ENCODE results near the gene COG5. TPM values are rescaled to one million over a fixed set of nuclear protein-coding genes. Genes with fewer than 3 reads are reported as not detected.
"Not testable (repeated sequence)": the region's sequence is repeated elsewhere in the genome, so short reads cannot be mapped to it uniquely, and the experiment has no call there.

Gene COG5
- total and polyA plus RNA-seq, 4 donors: 4.1 to 27.1 (median 8.4) TPM

GRCh38 chr7:107158028-107158427 is 405.7 kb downstream of the COG5 start:
- Histone ChIP-seq H3K4me1 (ENCODE audit: control insufficient read depth in 4 of 4, insufficient read depth in 4 of 4, low read length in 3 of 4) (no peaks in the 10 kb centered on the region), H3K36me3 (ENCODE audit: control insufficient read depth in 4 of 4, insufficient read depth in 3 of 4, low read depth in 1 of 4, low read length in 3 of 4) (peaks cover 0 to 2% (median 0%) of the 10 kb centered on the region in 4 donors), H3K9me3 (ENCODE audit: control insufficient read depth in 4 of 4, low read length in 3 of 4) (no peaks in the 10 kb centered on the region), H3K9ac (ENCODE audit: low read depth in 1 of 2, low read length in 2 of 2) (no peak overlapping the region), H3K4me3 (ENCODE audit: low read depth in 1 of 3, low read length in 3 of 3) (no peak overlapping the region), H3K27me3 (ENCODE audit: control insufficient read depth in 4 of 4, insufficient read depth in 4 of 4, low read length in 3 of 4) (no peaks in the 10 kb centered on the region), H3K27ac (ENCODE audit: low read depth in 1 of 2, low read length in 2 of 2) (no peak overlapping the region)
- TF ChIP-seq JUND (IDR thresholded peaks at IDR 0.05) (no peak), ZBTB33 (IDR thresholded peaks at IDR 0.05) (no peak), RXRA (IDR thresholded peaks at IDR 0.05) (no peak), RAD21 (IDR thresholded peaks at IDR 0.05) (no peak), SP1 (IDR thresholded peaks at IDR 0.05) (no peak), FOXA2 (IDR thresholded peaks at IDR 0.05) (no peak), NR2F2 (IDR thresholded peaks at IDR 0.05) (no peak), CTCF (IDR thresholded peaks at IDR 0.05; ENCODE audit: low read depth, low read length, missing input control) (no peak), HNF4G (IDR thresholded peaks at IDR 0.05) (no peak), HNF4A (conservative IDR thresholded peaks at IDR 0.05) (no peak), GABPA (IDR thresholded peaks at IDR 0.05 in 1 of 2, conservative IDR thresholded peaks at IDR 0.05 in 1 of 2) (no peak), TAF1 (conservative IDR thresholded peaks at IDR 0.05) (no peak), EGR1 (IDR thresholded peaks at IDR 0.05; ENCODE audit: low read depth in 2 of 2) (no peak), YY1 (IDR thresholded peaks at IDR 0.05) (no peak)
- TF ChIP-seq, protein P1, sequence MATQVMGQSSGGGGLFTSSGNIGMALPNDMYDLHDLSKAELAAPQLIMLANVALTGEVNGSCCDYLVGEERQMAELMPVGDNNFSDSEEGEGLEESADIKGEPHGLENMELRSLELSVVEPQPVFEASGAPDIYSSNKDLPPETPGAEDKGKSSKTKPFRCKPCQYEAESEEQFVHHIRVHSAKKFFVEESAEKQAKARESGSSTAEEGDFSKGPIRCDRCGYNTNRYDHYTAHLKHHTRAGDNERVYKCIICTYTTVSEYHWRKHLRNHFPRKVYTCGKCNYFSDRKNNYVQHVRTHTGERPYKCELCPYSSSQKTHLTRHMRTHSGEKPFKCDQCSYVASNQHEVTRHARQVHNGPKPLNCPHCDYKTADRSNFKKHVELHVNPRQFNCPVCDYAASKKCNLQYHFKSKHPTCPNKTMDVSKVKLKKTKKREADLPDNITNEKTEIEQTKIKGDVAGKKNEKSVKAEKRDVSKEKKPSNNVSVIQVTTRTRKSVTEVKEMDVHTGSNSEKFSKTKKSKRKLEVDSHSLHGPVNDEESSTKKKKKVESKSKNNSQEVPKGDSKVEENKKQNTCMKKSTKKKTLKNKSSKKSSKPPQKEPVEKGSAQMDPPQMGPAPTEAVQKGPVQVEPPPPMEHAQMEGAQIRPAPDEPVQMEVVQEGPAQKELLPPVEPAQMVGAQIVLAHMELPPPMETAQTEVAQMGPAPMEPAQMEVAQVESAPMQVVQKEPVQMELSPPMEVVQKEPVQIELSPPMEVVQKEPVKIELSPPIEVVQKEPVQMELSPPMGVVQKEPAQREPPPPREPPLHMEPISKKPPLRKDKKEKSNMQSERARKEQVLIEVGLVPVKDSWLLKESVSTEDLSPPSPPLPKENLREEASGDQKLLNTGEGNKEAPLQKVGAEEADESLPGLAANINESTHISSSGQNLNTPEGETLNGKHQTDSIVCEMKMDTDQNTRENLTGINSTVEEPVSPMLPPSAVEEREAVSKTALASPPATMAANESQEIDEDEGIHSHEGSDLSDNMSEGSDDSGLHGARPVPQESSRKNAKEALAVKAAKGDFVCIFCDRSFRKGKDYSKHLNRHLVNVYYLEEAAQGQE (IDR thresholded peaks at IDR 0.05): no peak
- 82% methylated on average over 2 of the region's 2 CpGs for WGBS
- no peak for DNase-seq (ENCODE audit: low spot score)

GRCh38 chr7:107157091-107157490 is 406.6 kb downstream of the COG5 start:
- DNase-seq (ENCODE audit: low spot score): no peak
- Histone ChIP-seq H3K36me3 (ENCODE audit: control insufficient read depth in 4 of 4, insufficient read depth in 3 of 4, low read depth in 1 of 4, low read length in 3 of 4) (peaks cover 0 to 2% (median 0%) of the 10 kb centered on the region in 4 donors), H3K27me3 (ENCODE audit: control insufficient read depth in 4 of 4, insufficient read depth in 4 of 4, low read length in 3 of 4) (no peaks in the 10 kb centered on the region), H3K4me1 (ENCODE audit: control insufficient read depth in 4 of 4, insufficient read depth in 4 of 4, low read length in 3 of 4) (no peaks in the 10 kb centered on the region), H3K27ac (ENCODE audit: low read depth in 1 of 2, low read length in 2 of 2) (no peak overlapping the region), H3K4me3 (ENCODE audit: low read depth in 1 of 3, low read length in 3 of 3) (no peak overlapping the region), H3K9ac (ENCODE audit: low read depth in 1 of 2, low read length in 2 of 2) (no peak overlapping the region), H3K9me3 (ENCODE audit: control insufficient read depth in 4 of 4, low read length in 3 of 4) (no peaks in the 10 kb centered on the region)
- TF ChIP-seq, protein P2, sequence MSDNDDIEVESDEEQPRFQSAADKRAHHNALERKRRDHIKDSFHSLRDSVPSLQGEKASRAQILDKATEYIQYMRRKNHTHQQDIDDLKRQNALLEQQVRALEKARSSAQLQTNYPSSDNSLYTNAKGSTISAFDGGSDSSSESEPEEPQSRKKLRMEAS (IDR thresholded peaks at IDR 0.05): no peak
- TF ChIP-seq RXRA (IDR thresholded peaks at IDR 0.05): no peak
- TF ChIP-seq HNF4A (conservative IDR thresholded peaks at IDR 0.05): no peak
- TF ChIP-seq RAD21 (IDR thresholded peaks at IDR 0.05): no peak
- no peak for TF ChIP-seq NR2F2 (IDR thresholded peaks at IDR 0.05)
- TF ChIP-seq, protein P3, sequence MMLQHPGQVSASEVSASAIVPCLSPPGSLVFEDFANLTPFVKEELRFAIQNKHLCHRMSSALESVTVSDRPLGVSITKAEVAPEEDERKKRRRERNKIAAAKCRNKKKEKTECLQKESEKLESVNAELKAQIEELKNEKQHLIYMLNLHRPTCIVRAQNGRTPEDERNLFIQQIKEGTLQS (IDR thresholded peaks at IDR 0.05): no peak
- TF ChIP-seq, protein P1 (IDR thresholded peaks at IDR 0.05): no peak
- TF ChIP-seq GABPA (IDR thresholded peaks at IDR 0.05 in 1 of 2, conservative IDR thresholded peaks at IDR 0.05 in 1 of 2): no peak
- TF ChIP-seq HNF4G (IDR thresholded peaks at IDR 0.05): no peak
- TF ChIP-seq EGR1 (IDR thresholded peaks at IDR 0.05; ENCODE audit: low read depth in 2 of 2): no peak
- no peak for TF ChIP-seq YY1 (IDR thresholded peaks at IDR 0.05)
- WGBS: 92% methylated on average over 7 of the region's 7 CpGs

- not testable (repeated sequence) for H3K27me3 ChIP-seq (ENCODE audit: control insufficient read depth in 4 of 4, insufficient read depth in 4 of 4, low read length in 3 of 4); H3K4me1 ChIP-seq (ENCODE audit: control insufficient read depth in 4 of 4, insufficient read depth in 4 of 4, low read length in 3 of 4); H3K36me3 ChIP-seq (ENCODE audit: control insufficient read depth in 4 of 4, insufficient read depth in 3 of 4, low read depth in 1 of 4, low read length in 3 of 4); DNase-seq (ENCODE audit: low spot score); H3K9me3 ChIP-seq (ENCODE audit: control insufficient read depth in 4 of 4, low read length in 3 of 4); H3K27ac ChIP-seq (ENCODE audit: low read depth in 1 of 2, low read length in 2 of 2); H3K4me3 ChIP-seq (ENCODE audit: low read depth in 1 of 3, low read length in 3 of 3); H3K9ac ChIP-seq (ENCODE audit: low read depth in 1 of 2, low read length in 2 of 2)
- WGBS: 90% methylated on average over 3 of the region's 3 CpGs
Measured at GRCh38 chr7:107155726-107156125, 408.0 kb downstream of the COG5 start.
